Measurements from ENCODE around the gene NME7.

DNA sequence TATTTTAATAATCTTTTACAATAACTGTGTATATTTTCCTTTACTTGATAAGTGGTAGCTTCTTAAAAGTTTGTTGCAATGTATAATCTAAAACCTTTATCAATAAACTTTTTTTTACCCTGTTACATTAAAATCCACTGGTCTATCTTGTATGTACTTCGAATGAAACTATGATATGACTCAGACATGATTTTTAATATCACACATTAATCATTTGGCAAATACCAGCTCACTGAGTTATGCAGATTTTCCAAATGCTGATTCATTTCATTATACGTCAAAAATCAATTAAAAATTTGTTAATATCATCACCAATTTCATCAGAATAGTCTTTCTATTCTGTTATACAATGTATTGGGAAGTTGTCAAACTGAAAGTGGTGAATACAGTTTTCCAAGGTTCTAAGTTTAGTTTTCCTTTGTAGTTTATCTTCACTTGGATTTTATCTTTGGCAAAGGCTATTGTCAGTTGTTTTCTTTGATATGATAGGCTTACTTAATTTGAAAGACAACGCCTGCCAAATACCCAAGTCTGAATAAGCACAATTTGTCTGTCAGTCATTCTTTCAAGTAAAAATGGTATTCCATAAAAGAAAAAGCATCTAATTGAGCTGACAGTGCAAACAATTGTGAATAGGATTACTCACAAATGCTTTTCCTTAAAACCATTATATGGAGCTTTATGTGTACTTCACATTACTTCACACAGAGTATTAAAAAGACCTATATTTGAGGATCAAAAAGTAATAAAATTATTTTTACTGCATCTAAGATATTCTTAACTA lies 127.0 kb downstream of the NME7 start:
- no peak for TF ChIP-seq POLR2AphosphoS5 (IDR thresholded peaks at IDR 0.05; ENCODE audit: low read depth, low read length)
- no peak for TF ChIP-seq TAF1 (IDR thresholded peaks at IDR 0.05; ENCODE audit: low read depth, low read length)
- no peak for TF ChIP-seq POLR2A (IDR thresholded peaks at IDR 0.05; ENCODE audit: low read depth, low read length)
